Karpas-422 (cell line): ENCODE measurements around the gene PLCB3. TPM values are rescaled to one million over a fixed set of nuclear protein-coding genes. Genes with fewer than 3 reads are reported as not detected.

Experiments
- DNase-seq: peaks from one replicate; pipeline ENCODE4 v3.0.0-alpha.2; 2015
- H2AFZ ChIP-seq: fragments of 200-600 bp; sonication (generic); 2 replicates; pipeline ENCODE4 v1.6.1; 2014; ENCODE audit warnings: antibody characterized with exemption, low read length, mixed read lengths
- H3K27ac ChIP-seq: fragments of 200-600 bp; sonication (generic); 2 replicates; pipeline ENCODE4 v1.5.1; 2014; ENCODE audit warnings: mild to moderate bottlenecking, low read length, moderate library complexity
- H3K27me3 ChIP-seq: fragments of 200-600 bp; sonication (generic); 2 replicates; pipeline ENCODE4 v1.6.1; 2014; ENCODE audit warnings: low read length, mixed read lengths
- H3K36me3 ChIP-seq: fragments of 200-600 bp; sonication (generic); 2 replicates; pipeline ENCODE4 v1.6.1; 2014; ENCODE audit warnings: low read length, mixed read lengths; ENCODE audit not compliant: insufficient read depth
- H3K4me1 ChIP-seq: fragments of 200-600 bp; sonication (generic); 2 replicates; pipeline ENCODE4 v1.6.1; 2014; ENCODE audit warnings: mild to moderate bottlenecking, low read length, mixed read lengths
- H3K4me2 ChIP-seq: fragments of 200-600 bp; sonication (generic); 2 replicates; pipeline ENCODE4 v1.6.1; 2014; ENCODE audit warnings: low read length, low read depth, mild to moderate bottlenecking; ENCODE audit not compliant: poor library complexity, severe bottlenecking
- H3K4me3 ChIP-seq: fragments of 200-600 bp; sonication (generic); 2 replicates; pipeline ENCODE4 v1.5.1; 2014; ENCODE audit warnings: mild to moderate bottlenecking, antibody characterized with exemption, low read length, mixed read lengths
- H3K79me2 ChIP-seq: fragments of 200-600 bp; sonication (generic); 2 replicates; pipeline ENCODE4 v1.6.1; 2014; ENCODE audit warnings: mild to moderate bottlenecking, low read length, mixed read lengths
- H3K9ac ChIP-seq: fragments of 200-600 bp; sonication (generic); 2 replicates; pipeline ENCODE4 v1.6.0; 2014; ENCODE audit warnings: low read length
- H3K9me2 ChIP-seq: fragments of 200-600 bp; sonication (generic), shearing (Covaris generic); replicated peaks from 2 replicates; pipeline ENCODE4 v1.6.0; 2014; ENCODE audit warnings: mild to moderate bottlenecking, low read length, moderate library complexity; ENCODE audit not compliant: insufficient read depth
- H3K9me3 ChIP-seq: fragments of 300-700, 200-600 bp; sonication (generic); 2 replicates; pipeline ENCODE4 v1.6.1; 2014; ENCODE audit warnings: low read length, mixed read lengths
- H4K20me1 ChIP-seq: fragments of 200-600 bp; sonication (generic); 2 replicates; pipeline ENCODE4 v1.6.1; 2014; ENCODE audit warnings: mild to moderate bottlenecking, antibody characterized with exemption, low read length, low read depth; ENCODE audit not compliant: insufficient read depth
- total RNA-seq: library from RNA; depleted of rRNA; stranded (reverse); fragments of >200 nt; shearing (Covaris generic); gene quantifications from 2 replicates; pipeline ENCODE4 v1.2.3, GENCODE V29; 2014; ENCODE audit warnings: low replicate concordance

The PLCB3 gene
- total RNA-seq, 1 experiment from 2014 or later: 5.7 TPM

DNA sequence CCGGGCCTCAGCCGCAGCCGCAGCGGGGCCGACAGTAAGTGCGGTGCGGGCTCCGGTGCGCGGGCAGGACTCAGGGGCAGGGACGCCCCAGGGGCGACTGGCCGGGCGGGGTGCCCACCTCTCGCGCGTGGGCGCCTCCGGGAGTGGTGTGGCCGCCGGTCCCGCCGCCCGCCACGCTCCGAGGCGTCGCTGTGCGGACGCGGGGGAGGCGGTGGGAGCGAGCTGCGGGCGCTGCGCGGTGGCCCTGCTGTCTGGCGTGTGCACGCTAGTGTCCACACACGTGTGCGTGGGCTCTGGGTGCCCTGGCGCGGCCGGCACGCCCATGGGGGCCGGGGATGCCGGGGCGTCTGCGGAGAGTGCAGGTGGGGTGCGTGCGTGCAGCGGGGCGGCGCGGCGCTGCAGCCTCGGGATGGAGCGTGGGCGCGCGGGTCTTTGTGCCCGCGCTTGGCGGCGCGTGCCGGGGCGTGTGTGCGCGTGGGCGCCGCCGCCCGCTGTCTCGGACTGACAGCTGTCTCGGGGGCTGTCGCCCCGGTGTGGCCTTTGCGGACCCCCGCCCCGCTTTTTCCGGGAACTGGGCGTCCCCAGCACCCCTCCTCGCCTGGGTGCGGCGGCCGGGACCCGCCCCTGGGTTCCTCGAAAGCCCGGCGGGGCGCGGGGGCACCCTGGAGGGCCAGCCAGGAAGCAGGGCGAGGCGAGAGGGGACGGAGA lies 40.6 kb downstream of the PLCB3 start:
- H3K36me3 ChIP-seq: no peaks in the 10 kb centered on the region
- H2AFZ ChIP-seq: no peak overlapping the region
- H3K27ac ChIP-seq: no peak overlapping the region
- H3K4me2 ChIP-seq: no peak overlapping the region
- H3K4me1 ChIP-seq: peaks cover 10% of the 10 kb centered on the region
- no peaks in the 10 kb centered on the region for H3K27me3 ChIP-seq
- H3K9ac ChIP-seq: no peak overlapping the region
- no peaks in the 10 kb centered on the region for H3K79me2 ChIP-seq
- no peak for DNase-seq
- H3K4me3 ChIP-seq: no peak overlapping the region
- H4K20me1 ChIP-seq: no peaks in the 10 kb centered on the region
- H3K9me2 ChIP-seq: no peaks in the 10 kb centered on the region
- no peaks in the 10 kb centered on the region for H3K9me3 ChIP-seq

DNA sequence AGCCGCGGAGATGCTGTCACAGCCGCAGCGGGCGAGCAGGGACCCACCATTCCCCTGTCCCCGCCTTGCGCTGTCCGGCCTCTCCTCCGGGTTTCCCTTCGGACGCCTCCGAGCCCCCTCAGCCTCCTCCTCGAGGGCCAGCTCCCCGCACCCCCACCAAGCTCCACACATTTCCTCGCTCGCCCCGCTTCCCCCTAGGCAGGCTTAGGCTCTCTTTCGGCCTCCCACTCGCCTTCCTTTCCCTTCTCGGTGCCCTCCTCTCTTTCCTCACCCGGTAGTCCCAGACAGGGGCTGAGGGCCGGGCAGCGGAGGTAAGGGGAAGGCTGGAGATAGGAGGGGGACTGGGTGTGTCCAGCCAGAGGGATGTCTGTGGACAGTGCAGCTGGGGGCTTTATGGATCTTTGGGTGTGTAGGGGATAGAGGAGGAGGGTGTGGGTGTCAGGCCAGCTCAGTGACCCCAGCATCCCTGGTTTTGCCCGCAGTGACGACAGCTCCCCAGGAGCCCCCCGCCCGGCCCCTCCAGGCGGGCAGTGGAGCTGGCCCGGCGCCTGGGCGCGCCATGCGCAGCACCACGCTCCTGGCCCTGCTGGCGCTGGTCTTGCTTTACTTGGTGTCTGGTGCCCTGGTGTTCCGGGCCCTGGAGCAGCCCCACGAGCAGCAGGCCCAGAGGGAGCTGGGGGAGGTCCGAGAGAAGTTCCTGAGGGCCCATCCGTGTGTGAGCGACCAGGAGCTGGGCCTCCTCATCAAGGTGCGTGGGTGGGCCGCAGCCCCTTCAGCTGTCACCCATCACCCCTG lies 41.3 kb downstream of the PLCB3 start:
- Histone ChIP-seq H3K9ac (no peak overlapping the region), H3K79me2 (no peaks in the 10 kb centered on the region), H3K27me3 (no peaks in the 10 kb centered on the region), H3K4me3 (no peak overlapping the region), H3K4me1 (peaks cover 10% of the 10 kb centered on the region), H3K9me3 (no peaks in the 10 kb centered on the region), H3K27ac (no peak overlapping the region), H4K20me1 (no peaks in the 10 kb centered on the region), H3K36me3 (no peaks in the 10 kb centered on the region), H3K9me2 (no peaks in the 10 kb centered on the region), H2AFZ (no peak overlapping the region), H3K4me2 (no peak overlapping the region)
- DNase-seq: no peak

DNA sequence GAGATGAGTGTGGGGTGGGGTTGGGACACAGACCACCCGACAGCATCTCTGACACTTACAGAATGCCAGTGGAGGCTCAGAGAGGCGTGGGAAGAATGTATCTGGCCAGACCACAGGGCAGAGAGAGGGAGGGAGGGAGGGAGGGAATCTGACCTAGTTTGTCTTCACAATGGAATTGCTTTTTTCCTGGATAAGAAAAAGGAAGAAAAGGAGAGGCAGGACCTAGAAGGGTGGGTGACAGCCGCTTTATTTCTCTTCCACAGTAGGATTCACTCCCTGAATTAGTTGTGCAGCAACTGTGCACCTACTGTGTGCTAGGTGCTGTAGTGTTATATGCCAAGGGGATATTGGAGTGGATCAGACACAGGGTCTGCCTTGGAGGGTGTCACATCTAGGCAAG lies 43.4 kb downstream of the PLCB3 start:
- Histone ChIP-seq H3K36me3 (no peaks in the 10 kb centered on the region), H3K9ac (no peak overlapping the region), H3K9me2 (no peaks in the 10 kb centered on the region), H2AFZ (no peak overlapping the region), H3K27ac (no peak overlapping the region), H3K4me3 (no peak overlapping the region), H3K4me2 (no peak overlapping the region), H3K4me1 (peaks cover 10% of the 10 kb centered on the region), H3K79me2 (no peaks in the 10 kb centered on the region), H3K9me3 (no peaks in the 10 kb centered on the region), H3K27me3 (no peaks in the 10 kb centered on the region), H4K20me1 (no peaks in the 10 kb centered on the region)
- DNase-seq: no peak

DNA sequence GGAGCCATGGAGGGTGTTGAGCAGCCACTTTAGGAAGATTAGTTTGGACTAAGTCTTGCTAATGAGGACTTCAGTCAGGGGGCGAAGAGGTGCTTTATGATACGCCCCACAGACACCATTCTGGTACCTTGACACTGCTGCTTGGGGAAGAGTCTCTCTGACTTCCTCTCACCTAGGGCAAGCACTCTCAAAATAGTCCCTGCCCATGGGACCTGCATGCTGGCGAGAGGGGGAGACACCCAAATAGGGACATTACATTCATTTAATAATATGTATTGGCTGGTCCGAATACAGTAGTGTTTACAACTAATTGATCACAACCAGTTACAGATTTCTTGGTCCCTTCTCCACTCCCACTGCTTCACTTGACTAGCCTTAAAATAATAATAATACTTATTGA lies 44.4 kb downstream of the PLCB3 start:
- H3K9me2 ChIP-seq: no peaks in the 10 kb centered on the region
- no peak overlapping the region for H3K4me2 ChIP-seq
- H3K27ac ChIP-seq: no peak overlapping the region
- no peaks in the 10 kb centered on the region for H3K79me2 ChIP-seq
- H3K27me3 ChIP-seq: no peaks in the 10 kb centered on the region
- no peaks in the 10 kb centered on the region for H4K20me1 ChIP-seq
- H3K9me3 ChIP-seq: no peaks in the 10 kb centered on the region
- no peak overlapping the region for H3K4me3 ChIP-seq
- no peak overlapping the region for H2AFZ ChIP-seq
- DNase-seq: peak; percentile 61
- peaks cover 16% of the 10 kb centered on the region for H3K4me1 ChIP-seq
- H3K36me3 ChIP-seq: no peaks in the 10 kb centered on the region
- no peak overlapping the region for H3K9ac ChIP-seq

GRCh38 chr11:64296236-64296635 lies 44.9 kb downstream of the PLCB3 start:
- Histone ChIP-seq H4K20me1 (no peaks in the 10 kb centered on the region), H3K4me2 (no peak overlapping the region), H3K9me3 (no peaks in the 10 kb centered on the region), H3K36me3 (no peaks in the 10 kb centered on the region), H3K4me1 (peaks cover 18% of the 10 kb centered on the region), H3K79me2 (no peaks in the 10 kb centered on the region), H3K9ac (no peak overlapping the region), H3K27me3 (no peaks in the 10 kb centered on the region), H2AFZ (no peak overlapping the region), H3K9me2 (no peaks in the 10 kb centered on the region), H3K27ac (no peak overlapping the region), H3K4me3 (no peak overlapping the region)
- no peak for DNase-seq

DNA sequence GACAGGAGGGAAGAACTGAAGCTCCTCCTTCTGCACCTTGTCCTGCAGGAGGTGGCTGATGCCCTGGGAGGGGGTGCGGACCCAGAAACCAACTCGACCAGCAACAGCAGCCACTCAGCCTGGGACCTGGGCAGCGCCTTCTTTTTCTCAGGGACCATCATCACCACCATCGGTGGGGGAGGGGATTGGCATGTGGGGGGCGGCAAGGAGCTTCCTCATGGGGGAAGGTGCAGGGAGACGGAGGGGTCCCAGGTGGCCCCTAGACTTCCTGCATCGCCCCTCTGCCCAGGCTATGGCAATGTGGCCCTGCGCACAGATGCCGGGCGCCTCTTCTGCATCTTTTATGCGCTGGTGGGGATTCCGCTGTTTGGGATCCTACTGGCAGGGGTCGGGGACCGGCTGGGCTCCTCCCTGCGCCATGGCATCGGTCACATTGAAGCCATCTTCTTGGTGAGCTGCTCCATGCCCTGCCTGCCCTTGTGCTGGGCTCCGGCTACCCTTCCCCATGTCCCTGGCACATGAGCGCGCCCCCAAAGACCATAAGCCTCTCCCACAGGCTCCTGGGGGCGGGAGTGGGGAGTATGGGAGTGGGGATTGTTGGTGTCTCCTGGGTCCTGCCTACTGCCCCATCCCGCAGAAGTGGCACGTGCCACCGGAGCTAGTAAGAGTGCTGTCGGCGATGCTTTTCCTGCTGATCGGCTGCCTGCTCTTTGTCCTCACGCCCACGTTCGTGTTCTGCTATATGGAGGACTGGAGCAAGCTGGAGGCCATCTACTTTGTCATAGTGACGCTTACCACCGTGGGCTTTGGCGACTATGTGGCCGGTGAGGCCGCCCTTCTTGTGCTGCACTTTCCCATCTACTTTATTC lies 45.7 kb downstream of the PLCB3 start:
- H3K9me2 ChIP-seq: no peaks in the 10 kb centered on the region
- no peak overlapping the region for H3K27ac ChIP-seq
- H4K20me1 ChIP-seq: no peaks in the 10 kb centered on the region
- no peak for DNase-seq
- H3K4me1 ChIP-seq: peaks cover 18% of the 10 kb centered on the region
- H3K4me2 ChIP-seq: no peak overlapping the region
- H2AFZ ChIP-seq: no peak overlapping the region
- no peaks in the 10 kb centered on the region for H3K27me3 ChIP-seq
- H3K9ac ChIP-seq: no peak overlapping the region
- no peaks in the 10 kb centered on the region for H3K79me2 ChIP-seq
- H3K36me3 ChIP-seq: no peaks in the 10 kb centered on the region
- H3K4me3 ChIP-seq: no peak overlapping the region
- no peaks in the 10 kb centered on the region for H3K9me3 ChIP-seq

GRCh38 chr11:64297699-64298358 lies 46.5 kb downstream of the PLCB3 start:
- H3K4me3 ChIP-seq: no peak overlapping the region
- H2AFZ ChIP-seq: no peak overlapping the region
- no peak overlapping the region for H3K27ac ChIP-seq
- H3K4me2 ChIP-seq: no peak overlapping the region
- H3K27me3 ChIP-seq: no peaks in the 10 kb centered on the region
- no peaks in the 10 kb centered on the region for H3K79me2 ChIP-seq
- no peaks in the 10 kb centered on the region for H3K9me2 ChIP-seq
- H3K36me3 ChIP-seq: no peaks in the 10 kb centered on the region
- peaks cover 18% of the 10 kb centered on the region for H3K4me1 ChIP-seq
- DNase-seq: no peak
- H3K9ac ChIP-seq: no peak overlapping the region
- H4K20me1 ChIP-seq: no peaks in the 10 kb centered on the region
- no peaks in the 10 kb centered on the region for H3K9me3 ChIP-seq
